GM18499 (cell line): ENCODE measurements around the gene LONP2.
"Not testable (repeated sequence)": the region's sequence is repeated elsewhere in the genome, so short reads cannot be mapped to it uniquely, and the experiment has no call there.

Source experiments
- ATAC-seq: cut with Tn5 transposase; IDR thresholded peaks from one replicate; pipeline ENCODE4 v1.9.1; 2021; ENCODE audit warnings: moderate number of reproducible peaks; ENCODE audit not compliant: insufficient read depth, unreplicated experiment

The LONP2 gene

GRCh38 chr16:48234630-48235029 is 9.5 kb upstream of the LONP2 start:
- no peak for ATAC-seq

- ATAC-seq = no peak
Measured at GRCh38 chr16:48235058-48235555, 9.0 kb upstream of the LONP2 start.

GRCh38 chr16:48235556-48236136 is 8.5 kb upstream of the LONP2 start:
- no peak for ATAC-seq

GRCh38 chr16:48236286-48236685 is 7.8 kb upstream of the LONP2 start:
- ATAC-seq = no peak

- not testable (repeated sequence) for ATAC-seq
Measured at GRCh38 chr16:48240147-48240546, 4.0 kb upstream of the LONP2 start.

GRCh38 chr16:48244863-48245195 is 729 bp downstream of the LONP2 start:
- no peak for ATAC-seq

GRCh38 chr16:48246066-48246465 is 2.0 kb downstream of the LONP2 start:
- ATAC-seq = no peak

GRCh38 chr16:48247311-48247710 is 3.2 kb downstream of the LONP2 start, which contains the start of gene ABCC11:
ABCC11 (minus strand) TSS chr16:48247539; CDS start chr16:48231921, 15,618 bp downstream.
- no peak for ATAC-seq

GRCh38 chr16:48250520-48251278 is 6.6 kb downstream of the LONP2 start:
- no peak for ATAC-seq

- no peak for ATAC-seq
Measured at GRCh38 chr16:48252013-48252412, 7.9 kb downstream of the LONP2 start.

- ATAC-seq = no peak
Measured at GRCh38 chr16:48256579-48257177, 12.6 kb downstream of the LONP2 start.

- no peak for ATAC-seq
Measured at GRCh38 chr16:48261569-48261968, 17.5 kb downstream of the LONP2 start.

GRCh38 chr16:48262631-48263030 is 18.5 kb downstream of the LONP2 start:
- no peak for ATAC-seq

GRCh38 chr16:48269011-48269410 is 24.9 kb downstream of the LONP2 start:
- no peak for ATAC-seq

- ATAC-seq = no peak
Measured at GRCh38 chr16:48271728-48272127, 27.6 kb downstream of the LONP2 start.

GRCh38 chr16:48272837-48273421 is 28.8 kb downstream of the LONP2 start:
- ATAC-seq = no peak

- no peak for ATAC-seq
Measured at GRCh38 chr16:48274476-48274875, 30.4 kb downstream of the LONP2 start.

GRCh38 chr16:48276102-48276501 is 32.0 kb downstream of the LONP2 start:
- no peak for ATAC-seq

GRCh38 chr16:48277158-48277557 is 33.1 kb downstream of the LONP2 start:
- ATAC-seq = no peak

- ATAC-seq = no peak
Measured at GRCh38 chr16:48279199-48279598, 35.1 kb downstream of the LONP2 start.

GRCh38 chr16:48280546-48280945 is 36.4 kb downstream of the LONP2 start:
- ATAC-seq = no peak
